ENCODE results near the gene CADM1.

The CADM1 gene

GRCh38 chr11:115333949-115334348 lies 170.3 kb downstream of the CADM1 start:
- Histone ChIP-seq H3K27me3 (ENCODE audit: insufficient read depth, poor library complexity, severe bottlenecking) (peaks cover 2% of the 10 kb centered on the region), H3K9me3 (ENCODE audit: severe bottlenecking) (no peaks in the 10 kb centered on the region), H3K27ac (ENCODE audit: poor library complexity, severe bottlenecking) (no peak overlapping the region), H3K4me3 (ENCODE audit: severe bottlenecking) (no peak overlapping the region), H3K4me1 (ENCODE audit: insufficient read depth, poor library complexity, severe bottlenecking) (no peaks in the 10 kb centered on the region), H3K36me3 (ENCODE audit: low read depth) (no peaks in the 10 kb centered on the region)
- no peak for TF ChIP-seq CTCF (IDR thresholded peaks at IDR 0.05; ENCODE audit: poor library complexity, severe bottlenecking)
- ATAC-seq (ENCODE audit: low read depth) = no peak
- no peak for DNase-seq (ENCODE audit: low spot score)

GRCh38 chr11:115333121-115333520 lies 171.1 kb downstream of the CADM1 start:
- no peaks in the 10 kb centered on the region for H3K36me3 ChIP-seq (ENCODE audit: low read depth)
- no peaks in the 10 kb centered on the region for H3K9me3 ChIP-seq (ENCODE audit: severe bottlenecking)
- H3K4me1 ChIP-seq (ENCODE audit: insufficient read depth, poor library complexity, severe bottlenecking) = no peaks in the 10 kb centered on the region
- no peak for TF ChIP-seq CTCF (IDR thresholded peaks at IDR 0.05; ENCODE audit: poor library complexity, severe bottlenecking)
- DNase-seq (ENCODE audit: low spot score) (no peak), ATAC-seq (ENCODE audit: low read depth) (no peak; the same call in 2 of the 3 replicates)
- H3K4me3 ChIP-seq (ENCODE audit: severe bottlenecking) = no peak overlapping the region
- H3K27ac ChIP-seq (ENCODE audit: poor library complexity, severe bottlenecking) = no peak overlapping the region
- peaks cover 2% of the 10 kb centered on the region for H3K27me3 ChIP-seq (ENCODE audit: insufficient read depth, poor library complexity, severe bottlenecking)

GRCh38 chr11:115330684-115331482 lies 173.3 kb downstream of the CADM1 start:
- Histone ChIP-seq H3K4me1 (ENCODE audit: insufficient read depth, poor library complexity, severe bottlenecking) (no peaks in the 10 kb centered on the region), H3K36me3 (ENCODE audit: low read depth) (no peaks in the 10 kb centered on the region), H3K9me3 (ENCODE audit: severe bottlenecking) (no peaks in the 10 kb centered on the region), H3K27ac (ENCODE audit: poor library complexity, severe bottlenecking) (no peak overlapping the region), H3K27me3 (ENCODE audit: insufficient read depth, poor library complexity, severe bottlenecking) (peaks cover 2% of the 10 kb centered on the region), H3K4me3 (ENCODE audit: severe bottlenecking) (no peak overlapping the region)
- ATAC-seq (ENCODE audit: low read depth) (no peak), DNase-seq (ENCODE audit: low spot score) (no peak)
- no peak for TF ChIP-seq CTCF (IDR thresholded peaks at IDR 0.05; ENCODE audit: poor library complexity, severe bottlenecking)

- H3K27ac ChIP-seq (ENCODE audit: poor library complexity, severe bottlenecking) = no peak overlapping the region
- DNase-seq (ENCODE audit: low spot score) = no peak
These were observed 177.7 kb downstream of the CADM1 start for GRCh38 chr11:115326526-115326925.

More at GRCh38 chr11:115326526-115326925, 177.7 kb downstream of the CADM1 start:
- TF ChIP-seq CTCF (IDR thresholded peaks at IDR 0.05; ENCODE audit: poor library complexity, severe bottlenecking) = no peak
- ATAC-seq (ENCODE audit: low read depth) = no peak
- no peaks in the 10 kb centered on the region for H3K9me3 ChIP-seq (ENCODE audit: severe bottlenecking)
- H3K4me1 ChIP-seq (ENCODE audit: insufficient read depth, poor library complexity, severe bottlenecking) = no peaks in the 10 kb centered on the region
- no peak overlapping the region for H3K4me3 ChIP-seq (ENCODE audit: severe bottlenecking)
- no peaks in the 10 kb centered on the region for H3K27me3 ChIP-seq (ENCODE audit: insufficient read depth, poor library complexity, severe bottlenecking)
- H3K36me3 ChIP-seq (ENCODE audit: low read depth) = no peaks in the 10 kb centered on the region

Data from RWPE2 (cell line).